GM21528 (cell line): ENCODE measurements around the gene SERPINE2.
A peak's percentile ranks its signal among the peaks of the same experiment; 100 is the strongest.

Experiments used
- ATAC-seq: cut with Tn5 transposase; IDR thresholded peaks from one replicate; pipeline ENCODE4 v1.9.1; 2021; ENCODE audit warnings: mild to moderate bottlenecking, moderate library complexity; ENCODE audit not compliant: unreplicated experiment, low FRiP score

Gene SERPINE2, protein sequence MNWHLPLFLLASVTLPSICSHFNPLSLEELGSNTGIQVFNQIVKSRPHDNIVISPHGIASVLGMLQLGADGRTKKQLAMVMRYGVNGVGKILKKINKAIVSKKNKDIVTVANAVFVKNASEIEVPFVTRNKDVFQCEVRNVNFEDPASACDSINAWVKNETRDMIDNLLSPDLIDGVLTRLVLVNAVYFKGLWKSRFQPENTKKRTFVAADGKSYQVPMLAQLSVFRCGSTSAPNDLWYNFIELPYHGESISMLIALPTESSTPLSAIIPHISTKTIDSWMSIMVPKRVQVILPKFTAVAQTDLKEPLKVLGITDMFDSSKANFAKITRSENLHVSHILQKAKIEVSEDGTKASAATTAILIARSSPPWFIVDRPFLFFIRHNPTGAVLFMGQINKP

GRCh38 chr2:224039080-224039769 lies at the start of gene SERPINE2:
Gene SERPINE2 (minus strand): TSS chr2:224039286. CDS start chr2:224001900, 37,386 bp downstream.
- ATAC-seq = peak; percentile 52

DNA sequence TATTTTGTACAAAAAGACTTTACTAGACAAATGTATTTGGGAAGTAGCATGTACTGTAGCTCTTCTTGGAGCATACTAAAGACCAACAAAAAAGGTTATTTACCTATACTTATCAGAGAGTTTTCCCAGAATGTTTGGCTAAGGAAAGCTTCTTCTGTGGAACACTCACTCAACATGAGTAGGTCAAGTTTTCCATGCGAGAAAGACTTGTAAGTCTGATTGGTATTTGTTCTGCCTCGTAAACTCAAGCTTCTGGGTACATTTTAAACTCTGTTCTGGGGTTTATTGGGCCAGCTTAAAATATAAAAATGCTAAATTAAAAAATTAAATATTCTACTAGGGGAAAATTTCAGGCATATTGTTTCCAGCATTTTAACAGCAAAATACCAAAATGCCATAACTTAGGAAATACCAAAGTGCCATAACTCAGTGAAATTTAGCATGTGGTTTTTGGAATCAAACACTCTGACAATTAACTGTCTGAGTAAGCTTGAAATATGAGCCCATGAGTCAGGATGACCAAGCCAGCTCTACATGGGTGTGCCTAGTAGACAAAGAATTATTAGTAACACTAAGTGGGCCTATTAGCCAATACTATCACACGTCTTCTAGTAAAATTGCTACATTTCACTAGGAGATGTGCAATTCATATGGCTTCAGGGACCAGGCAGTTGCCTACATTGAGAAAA lies 47.3 kb upstream of the SERPINE2 start:
- ATAC-seq = no peak

DNA sequence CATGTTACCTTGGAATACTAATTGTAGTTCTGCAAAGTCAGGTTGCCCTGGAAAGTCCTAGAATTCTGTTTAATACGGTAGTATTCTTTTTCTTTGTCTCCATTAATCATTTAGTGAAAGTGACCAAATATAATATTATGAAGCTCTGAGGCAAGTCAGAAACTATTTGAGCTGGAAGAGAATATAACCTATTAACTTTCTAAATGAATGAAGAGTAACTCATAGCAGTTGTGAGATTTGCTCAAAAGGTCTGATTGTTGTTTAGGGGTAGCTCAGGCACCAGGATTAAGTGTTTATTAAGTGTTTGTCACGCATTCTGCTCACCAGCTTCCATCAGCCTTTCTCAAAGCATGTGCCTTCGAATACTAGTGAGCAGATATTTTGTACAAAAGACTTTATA lies 46.7 kb upstream of the SERPINE2 start:
- no peak for ATAC-seq

GRCh38 chr2:224085246-224085645 lies 46.2 kb upstream of the SERPINE2 start:
- no peak for ATAC-seq

DNA sequence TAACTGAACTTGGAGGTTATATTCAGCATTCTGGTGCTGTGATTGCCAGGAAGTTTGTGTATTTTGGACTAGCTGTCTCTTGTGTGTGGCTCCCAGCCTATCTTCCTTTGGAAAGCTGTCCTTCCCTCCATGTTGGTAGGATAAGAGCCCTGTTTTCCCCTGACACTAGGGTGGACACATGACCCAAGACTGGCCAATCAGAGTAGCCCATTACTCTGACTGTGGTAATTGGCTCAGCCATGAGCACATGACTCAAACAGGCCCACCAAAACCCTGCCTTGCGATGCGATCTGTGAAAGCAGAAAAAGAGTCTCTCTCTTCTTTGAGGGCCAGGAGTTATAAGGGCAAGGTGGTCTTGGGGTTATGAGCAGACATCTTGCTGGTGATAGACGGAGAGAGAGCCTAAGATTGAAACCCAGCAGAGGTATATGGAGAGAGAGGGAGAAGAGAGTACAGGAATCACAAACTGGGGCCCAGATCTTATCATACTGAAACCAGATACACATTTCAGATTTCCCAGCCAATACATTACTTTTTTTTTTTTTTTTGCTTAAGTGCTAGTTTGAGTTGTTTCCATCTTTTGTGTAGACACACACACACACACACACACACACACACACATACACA lies 45.3 kb upstream of the SERPINE2 start:
- no peak for ATAC-seq

GRCh38 chr2:224083638-224084037 lies 44.6 kb upstream of the SERPINE2 start:
- ATAC-seq = no peak

- ATAC-seq = no peak
These were observed 39.6 kb upstream of the SERPINE2 start for GRCh38 chr2:224078656-224079055.

- ATAC-seq = no peak
These were observed 38.9 kb upstream of the SERPINE2 start for GRCh38 chr2:224077773-224078507.

- no peak for ATAC-seq
These were observed 36.5 kb upstream of the SERPINE2 start for GRCh38 chr2:224075588-224075987.

DNA sequence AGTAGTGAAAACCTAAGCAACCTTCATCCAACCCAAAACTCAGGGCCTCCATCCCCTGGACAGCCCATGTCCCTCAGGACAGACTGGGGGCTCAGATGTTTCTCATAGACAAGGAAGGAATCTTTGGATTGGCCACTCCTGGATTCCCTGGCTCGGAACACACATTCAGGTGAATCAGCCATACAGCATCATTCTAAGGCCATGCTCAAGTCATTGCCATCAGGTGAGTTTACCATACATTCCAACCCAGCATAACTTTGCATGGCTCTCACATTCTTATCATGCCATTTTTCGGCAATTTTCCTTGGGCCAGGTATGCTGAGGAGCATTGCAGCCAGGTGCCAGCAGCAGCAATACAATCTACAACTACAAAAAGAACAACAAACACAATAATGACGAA lies 34.6 kb upstream of the SERPINE2 start:
- no peak for ATAC-seq

DNA sequence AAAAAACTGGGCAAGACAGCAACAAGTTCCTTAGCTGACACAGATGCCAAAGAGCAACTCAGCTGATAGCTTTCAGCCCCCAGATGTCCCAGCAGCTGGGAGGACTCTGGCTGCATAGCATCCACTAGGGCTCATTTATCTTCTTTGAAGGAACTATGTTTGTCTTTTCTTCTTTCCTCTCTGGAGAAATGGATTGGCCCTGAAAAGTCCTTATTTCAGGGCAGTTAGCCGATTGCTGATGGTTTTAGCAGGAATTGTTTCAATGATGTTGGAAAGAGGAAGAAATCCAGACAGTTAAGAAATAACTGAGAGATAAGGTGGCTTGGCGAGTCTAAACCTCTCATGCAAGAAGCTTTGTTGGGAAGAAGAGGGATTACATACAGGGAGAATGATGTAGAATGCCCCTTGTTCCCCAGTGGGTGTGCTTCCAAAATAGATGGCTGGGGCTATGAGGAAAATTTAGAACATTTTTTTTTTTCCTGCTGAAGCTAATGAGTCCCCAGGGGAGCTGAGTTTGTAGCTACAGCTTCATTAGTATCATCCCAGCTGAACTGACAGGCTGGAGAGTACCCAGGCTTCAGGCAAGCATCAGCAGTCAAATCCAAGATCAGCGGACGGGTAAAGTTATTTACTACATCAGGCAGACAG lies 33.6 kb upstream of the SERPINE2 start:
- ATAC-seq = no peak

DNA sequence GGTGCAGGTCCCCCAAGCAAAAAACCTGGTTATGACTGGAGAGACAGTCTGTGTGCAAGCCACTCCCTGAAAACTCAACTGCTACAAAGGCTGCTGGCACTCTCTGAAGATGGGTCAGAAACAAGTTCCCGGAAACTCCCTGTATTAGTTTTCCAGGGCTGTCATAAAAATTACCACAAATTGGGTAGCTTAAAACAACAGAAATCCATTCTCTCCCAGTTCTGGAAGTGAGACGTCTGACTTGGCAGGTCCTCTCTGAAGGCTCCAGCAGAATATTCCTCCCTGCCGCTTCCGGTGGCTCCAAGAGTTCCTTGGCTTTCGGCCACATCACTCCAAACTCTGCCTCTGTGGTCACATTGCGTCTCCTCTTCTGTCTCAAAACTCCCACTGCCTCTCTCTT lies 30.1 kb upstream of the SERPINE2 start:
- ATAC-seq = no peak

- ATAC-seq = peak; percentile 33
These were observed 24.2 kb upstream of the SERPINE2 start for GRCh38 chr2:224063298-224063648.

DNA sequence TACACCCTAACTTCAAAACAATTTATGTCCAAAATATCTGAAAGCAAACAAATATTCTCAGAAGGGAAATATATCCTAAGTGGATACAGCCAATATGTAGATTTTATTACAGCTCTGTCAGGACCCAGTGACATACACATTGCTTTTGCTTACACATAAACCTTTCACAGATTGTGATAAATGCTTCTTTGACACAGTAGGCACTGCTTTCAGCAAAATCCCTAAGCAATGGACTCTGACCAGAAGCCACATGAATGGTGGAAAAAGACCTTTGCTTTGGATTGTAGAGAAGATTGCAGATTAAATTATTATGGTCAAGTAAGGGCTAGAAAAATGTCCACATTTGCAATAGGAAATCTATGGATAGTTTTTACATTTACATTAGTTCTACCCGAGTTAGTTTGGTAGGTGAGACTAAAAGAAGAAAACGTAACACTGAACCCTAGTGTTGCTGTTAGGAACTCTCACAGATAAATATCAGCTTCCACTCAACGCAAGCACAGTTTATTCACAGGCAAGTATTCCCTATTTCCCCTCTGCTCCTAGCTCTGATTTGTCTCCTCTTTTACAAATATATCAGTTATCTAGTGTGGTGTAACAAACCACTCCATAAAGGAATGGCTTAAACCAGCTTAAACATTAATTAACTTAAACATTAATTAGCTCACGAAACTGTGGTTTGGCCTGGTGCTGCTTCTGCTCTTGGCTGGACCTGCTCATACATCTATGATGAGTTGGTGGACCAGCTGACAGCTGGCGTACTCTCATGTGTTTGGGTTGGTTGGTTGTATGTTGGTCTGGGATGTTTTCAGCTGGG lies 23.6 kb upstream of the SERPINE2 start:
- ATAC-seq = peak; percentile 56

- no peak for ATAC-seq
These were observed 21.8 kb upstream of the SERPINE2 start for GRCh38 chr2:224060783-224061482.

DNA sequence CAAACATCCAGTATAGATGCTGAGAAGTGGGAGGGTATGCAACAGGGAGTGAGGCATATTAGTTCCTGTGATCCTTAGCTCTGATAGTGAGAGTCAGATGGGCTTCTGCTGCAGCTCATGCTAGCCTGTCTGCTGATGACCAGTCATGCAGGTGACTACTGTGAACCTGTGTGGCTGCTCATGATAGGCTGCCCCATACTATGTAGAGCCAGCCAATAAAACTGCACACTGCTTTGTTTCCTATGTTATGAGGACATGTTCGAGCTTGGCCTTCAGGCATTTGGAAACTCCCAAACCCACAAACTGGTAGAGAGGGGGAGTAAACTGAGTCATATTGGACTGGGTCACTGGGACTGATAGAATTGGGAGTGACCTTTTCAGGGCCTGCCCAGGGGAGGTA lies 20.1 kb upstream of the SERPINE2 start:
- no peak for ATAC-seq

DNA sequence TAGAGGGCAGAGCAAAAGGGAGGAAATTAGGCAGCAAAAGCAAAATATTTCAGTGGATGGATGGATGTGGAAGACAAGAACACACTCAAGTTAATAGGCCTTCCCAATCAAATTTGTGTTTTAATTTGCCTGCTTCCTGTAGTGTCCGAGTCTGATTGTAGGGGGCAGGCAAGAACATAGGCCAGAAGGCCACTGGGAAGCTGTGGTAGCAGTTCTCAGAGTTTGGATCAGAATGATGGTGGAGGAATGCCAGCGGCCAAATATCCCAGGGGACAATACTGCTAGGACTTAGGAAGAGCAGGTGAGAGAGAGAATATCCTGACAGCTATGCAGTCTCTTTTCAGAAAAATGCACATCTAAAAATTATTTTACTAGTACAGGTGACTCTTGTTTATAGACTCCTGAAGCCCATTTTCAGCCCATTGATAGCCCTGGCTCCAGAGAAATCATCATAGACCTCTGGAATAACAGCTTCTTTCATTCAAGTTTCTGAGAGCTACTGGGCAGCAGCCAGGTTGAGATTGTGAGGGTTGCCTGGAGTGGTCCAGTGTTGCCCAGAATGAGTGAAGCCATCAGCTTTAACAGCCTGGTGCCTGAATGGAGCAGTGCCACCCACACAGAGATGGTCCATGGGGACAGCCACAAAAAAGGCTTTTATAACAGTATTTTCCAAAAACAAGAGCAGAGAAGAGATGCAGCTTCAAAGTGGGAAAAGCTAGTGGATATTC lies 19.1 kb upstream of the SERPINE2 start:
- no peak for ATAC-seq

DNA sequence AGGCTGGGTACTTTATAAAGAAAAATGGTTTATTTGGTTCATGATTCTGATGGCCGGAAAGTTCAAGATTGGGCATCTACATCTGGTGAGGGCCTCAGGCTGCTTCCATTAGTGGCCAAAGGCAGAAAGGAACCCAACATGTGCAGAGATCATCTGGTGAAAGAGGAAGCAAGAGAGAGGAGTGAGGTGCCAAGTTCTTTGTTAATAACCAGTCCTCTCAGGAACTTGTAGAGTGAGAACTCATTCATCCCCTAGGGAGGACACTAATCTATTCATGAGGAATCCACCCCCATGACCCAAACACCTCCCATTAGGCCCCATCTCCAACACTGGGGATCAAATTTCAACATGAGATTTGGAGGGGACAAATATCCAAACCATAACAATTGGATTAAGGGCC lies 17.8 kb upstream of the SERPINE2 start:
- no peak for ATAC-seq
